ENCODE results near the gene AUTS2.

AUTS2 gene

DNA sequence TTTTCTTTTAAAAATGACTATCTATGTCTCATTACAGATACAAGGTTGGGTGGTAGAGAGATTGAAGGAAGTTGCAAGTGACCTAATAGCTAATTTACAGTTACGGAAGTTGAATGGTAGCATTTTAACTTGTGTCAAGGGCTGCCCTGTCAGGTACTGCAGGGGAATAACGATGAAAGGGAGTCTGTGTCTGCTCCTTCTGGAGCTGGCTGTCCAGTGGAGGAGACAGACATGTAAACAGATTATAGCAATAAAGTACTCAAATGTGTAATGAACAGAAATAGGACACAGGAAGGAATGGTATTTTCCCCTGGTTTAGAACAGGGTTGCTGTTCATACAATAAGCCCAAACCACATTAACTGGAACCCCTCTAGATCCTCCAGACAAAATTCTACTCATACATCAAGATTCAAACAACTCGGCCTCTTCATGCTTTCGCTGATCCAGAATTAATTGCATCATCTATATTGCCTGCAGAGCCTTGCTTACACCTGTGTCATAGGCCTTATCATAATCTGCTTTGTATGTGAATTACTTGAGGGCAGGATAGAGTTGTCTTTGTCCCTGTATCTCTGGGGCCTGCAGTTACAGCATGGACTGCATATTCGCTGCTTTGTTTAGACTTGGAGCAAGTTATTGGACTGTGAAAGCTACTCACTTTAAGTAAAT lies 42.8 kb downstream of the AUTS2 start:
- Histone ChIP-seq H3K27ac (replicated peaks) (no peak overlapping the region), H3K27me3 (ENCODE audit: insufficient read depth, poor library complexity, severe bottlenecking) (no peaks in the 10 kb centered on the region), H3K4me3 (replicated peaks; ENCODE audit: insufficient read depth, low read length) (no peak overlapping the region)
- no peak for DNase-seq (ENCODE audit: low read depth in 1 of 2, low spot score in 1 of 2)
- TF ChIP-seq SPI1 (IDR thresholded peaks at IDR 0.05; ENCODE audit: borderline replicate concordance, low read depth) (no peak), GABPA (IDR thresholded peaks at IDR 0.05; ENCODE audit: low read depth) (no peak), POLR2AphosphoS5 (IDR thresholded peaks at IDR 0.05; ENCODE audit: low read depth) (no peak)
- TF ChIP-seq, protein P1, sequence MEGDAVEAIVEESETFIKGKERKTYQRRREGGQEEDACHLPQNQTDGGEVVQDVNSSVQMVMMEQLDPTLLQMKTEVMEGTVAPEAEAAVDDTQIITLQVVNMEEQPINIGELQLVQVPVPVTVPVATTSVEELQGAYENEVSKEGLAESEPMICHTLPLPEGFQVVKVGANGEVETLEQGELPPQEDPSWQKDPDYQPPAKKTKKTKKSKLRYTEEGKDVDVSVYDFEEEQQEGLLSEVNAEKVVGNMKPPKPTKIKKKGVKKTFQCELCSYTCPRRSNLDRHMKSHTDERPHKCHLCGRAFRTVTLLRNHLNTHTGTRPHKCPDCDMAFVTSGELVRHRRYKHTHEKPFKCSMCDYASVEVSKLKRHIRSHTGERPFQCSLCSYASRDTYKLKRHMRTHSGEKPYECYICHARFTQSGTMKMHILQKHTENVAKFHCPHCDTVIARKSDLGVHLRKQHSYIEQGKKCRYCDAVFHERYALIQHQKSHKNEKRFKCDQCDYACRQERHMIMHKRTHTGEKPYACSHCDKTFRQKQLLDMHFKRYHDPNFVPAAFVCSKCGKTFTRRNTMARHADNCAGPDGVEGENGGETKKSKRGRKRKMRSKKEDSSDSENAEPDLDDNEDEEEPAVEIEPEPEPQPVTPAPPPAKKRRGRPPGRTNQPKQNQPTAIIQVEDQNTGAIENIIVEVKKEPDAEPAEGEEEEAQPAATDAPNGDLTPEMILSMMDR (IDR thresholded peaks at IDR 0.05; ENCODE audit: insufficient read depth, low read length) = no peak
- TF ChIP-seq, protein P2, sequence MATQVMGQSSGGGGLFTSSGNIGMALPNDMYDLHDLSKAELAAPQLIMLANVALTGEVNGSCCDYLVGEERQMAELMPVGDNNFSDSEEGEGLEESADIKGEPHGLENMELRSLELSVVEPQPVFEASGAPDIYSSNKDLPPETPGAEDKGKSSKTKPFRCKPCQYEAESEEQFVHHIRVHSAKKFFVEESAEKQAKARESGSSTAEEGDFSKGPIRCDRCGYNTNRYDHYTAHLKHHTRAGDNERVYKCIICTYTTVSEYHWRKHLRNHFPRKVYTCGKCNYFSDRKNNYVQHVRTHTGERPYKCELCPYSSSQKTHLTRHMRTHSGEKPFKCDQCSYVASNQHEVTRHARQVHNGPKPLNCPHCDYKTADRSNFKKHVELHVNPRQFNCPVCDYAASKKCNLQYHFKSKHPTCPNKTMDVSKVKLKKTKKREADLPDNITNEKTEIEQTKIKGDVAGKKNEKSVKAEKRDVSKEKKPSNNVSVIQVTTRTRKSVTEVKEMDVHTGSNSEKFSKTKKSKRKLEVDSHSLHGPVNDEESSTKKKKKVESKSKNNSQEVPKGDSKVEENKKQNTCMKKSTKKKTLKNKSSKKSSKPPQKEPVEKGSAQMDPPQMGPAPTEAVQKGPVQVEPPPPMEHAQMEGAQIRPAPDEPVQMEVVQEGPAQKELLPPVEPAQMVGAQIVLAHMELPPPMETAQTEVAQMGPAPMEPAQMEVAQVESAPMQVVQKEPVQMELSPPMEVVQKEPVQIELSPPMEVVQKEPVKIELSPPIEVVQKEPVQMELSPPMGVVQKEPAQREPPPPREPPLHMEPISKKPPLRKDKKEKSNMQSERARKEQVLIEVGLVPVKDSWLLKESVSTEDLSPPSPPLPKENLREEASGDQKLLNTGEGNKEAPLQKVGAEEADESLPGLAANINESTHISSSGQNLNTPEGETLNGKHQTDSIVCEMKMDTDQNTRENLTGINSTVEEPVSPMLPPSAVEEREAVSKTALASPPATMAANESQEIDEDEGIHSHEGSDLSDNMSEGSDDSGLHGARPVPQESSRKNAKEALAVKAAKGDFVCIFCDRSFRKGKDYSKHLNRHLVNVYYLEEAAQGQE (IDR thresholded peaks at IDR 0.05; ENCODE audit: insufficient replicate concordance, low read depth) = no peak

DNA sequence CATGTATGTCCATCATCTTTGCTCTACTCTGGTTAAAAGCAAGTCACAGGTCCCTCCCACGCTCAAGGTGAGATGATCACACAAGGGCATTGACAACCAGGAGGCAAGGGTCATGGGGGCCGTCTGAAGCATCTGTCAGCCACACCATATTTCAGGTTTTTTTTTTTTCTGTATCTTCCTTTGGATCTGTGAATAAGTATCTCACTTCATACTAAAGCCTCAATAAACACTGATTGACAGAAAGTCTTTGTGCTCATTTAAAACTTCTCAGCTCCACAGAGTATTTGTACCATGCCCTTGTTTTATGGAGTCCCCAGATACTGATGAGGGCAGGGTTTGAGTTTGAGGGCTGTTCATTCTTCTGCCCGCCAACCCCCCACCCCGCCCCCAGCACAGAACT lies 45.0 kb downstream of the AUTS2 start:
- TF ChIP-seq, protein P2 (IDR thresholded peaks at IDR 0.05; ENCODE audit: insufficient replicate concordance, low read depth) = no peak
- TF ChIP-seq GABPA (IDR thresholded peaks at IDR 0.05; ENCODE audit: low read depth) (no peak), SPI1 (IDR thresholded peaks at IDR 0.05; ENCODE audit: borderline replicate concordance, low read depth) (no peak), POLR2AphosphoS5 (IDR thresholded peaks at IDR 0.05; ENCODE audit: low read depth) (no peak)
- TF ChIP-seq, protein P1 (IDR thresholded peaks at IDR 0.05; ENCODE audit: insufficient read depth, low read length) = no peak
- Histone ChIP-seq H3K27me3 (ENCODE audit: insufficient read depth, poor library complexity, severe bottlenecking) (no peaks in the 10 kb centered on the region), H3K27ac (replicated peaks) (no peak overlapping the region), H3K4me3 (replicated peaks; ENCODE audit: insufficient read depth, low read length) (no peak overlapping the region)
- no peak for DNase-seq (ENCODE audit: low read depth in 1 of 2, low spot score in 1 of 2)

DNA sequence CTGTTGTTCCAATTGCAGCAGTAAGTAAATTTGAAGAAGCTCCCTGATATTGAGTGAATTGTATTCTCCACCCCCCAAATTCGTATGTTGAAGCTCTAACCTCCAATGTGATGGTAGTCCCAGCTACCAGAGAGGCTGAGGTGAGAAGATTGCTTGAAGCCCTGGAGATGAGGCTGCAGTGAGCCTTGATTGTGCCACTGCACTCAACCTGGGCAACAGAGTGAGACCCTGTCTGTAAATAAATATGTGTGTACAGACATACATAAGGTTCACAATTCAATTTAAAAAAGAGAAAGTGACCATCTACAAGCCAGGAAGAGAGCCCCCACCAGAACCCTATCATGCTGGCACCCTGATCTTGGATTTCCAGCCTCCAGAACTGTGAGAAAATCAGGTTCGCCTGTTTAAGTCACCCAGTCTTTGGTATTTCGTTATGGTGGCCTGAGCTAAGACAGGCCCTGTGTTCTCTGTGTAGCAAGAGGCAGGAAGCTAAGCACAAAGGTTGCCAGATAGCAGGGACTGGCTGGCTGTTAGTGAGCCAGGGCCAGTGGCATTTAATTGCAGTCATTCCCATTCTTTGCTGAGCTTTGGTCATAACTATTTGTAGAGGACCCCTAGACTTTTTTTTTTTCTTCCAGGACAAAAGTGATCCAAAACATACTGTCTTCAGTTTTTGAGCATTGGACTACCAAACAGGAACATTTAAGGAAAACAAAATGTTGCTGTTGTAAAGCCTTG lies 45.6 kb downstream of the AUTS2 start:
- DNase-seq (ENCODE audit: low read depth in 1 of 2, low spot score in 1 of 2) = no peak
- Histone ChIP-seq H3K4me3 (replicated peaks; ENCODE audit: insufficient read depth, low read length) (no peak overlapping the region), H3K27me3 (ENCODE audit: insufficient read depth, poor library complexity, severe bottlenecking) (no peaks in the 10 kb centered on the region), H3K27ac (replicated peaks) (no peak overlapping the region)
- TF ChIP-seq, protein P2 (IDR thresholded peaks at IDR 0.05; ENCODE audit: insufficient replicate concordance, low read depth) = no peak
- TF ChIP-seq GABPA (IDR thresholded peaks at IDR 0.05; ENCODE audit: low read depth) = no peak
- no peak for TF ChIP-seq SPI1 (IDR thresholded peaks at IDR 0.05; ENCODE audit: borderline replicate concordance, low read depth)
- TF ChIP-seq POLR2AphosphoS5 (IDR thresholded peaks at IDR 0.05; ENCODE audit: low read depth) = no peak
- TF ChIP-seq, protein P1 (IDR thresholded peaks at IDR 0.05; ENCODE audit: insufficient read depth, low read length) = no peak

All from HL-60 (cell line).